K562 (cell line): ENCODE results near the gene ZNF624. TPM values are rescaled to one million over a fixed set of nuclear protein-coding genes. Genes with fewer than 3 reads are reported as not detected.

Experiments
- ATAC-seq: fragments of 200-7000 bp; cut with Tn5 transposase; 3 replicates; pipeline ENCODE4 v1.9.1; 2020; ENCODE audit warnings: moderate library complexity
- BruUV-seq: library from RNA; stranded (reverse); fragments of 400-500 nt; replicated peaks from 2 replicates; lab custom pipeline; 2021; lab: Mats Ljungman, UMichigan
- CTCF ChIA-PET: fragments of 300-600 bp; formaldehyde crosslinking; extraction: SDS; loops from one replicate; lab custom pipeline; 2021; ENCODE audit warnings: low intra/inter-chr PET ratio; lab: Yijun Ruan, JAX
- POLR2A ChIA-PET: fragments of 300-600, 350-650 bp; sonication (Branson Sonifier 250); formaldehyde crosslinking; extraction: SDS; loops from one replicate; lab custom pipeline; 2021; ENCODE audit warnings: antibody characterized with exemption, inconsistent platforms; lab: Yijun Ruan, JAX
- DNase-seq, 4 experiments: peaks; one replicate each; pipeline versions ENCODE4 v3.0.0 to v3.0.0-alpha.2; 2011 to 2018; ENCODE audit warnings: low spot score in 3 of 4, mixed read lengths in 3 of 4; ENCODE audit errors: extremely low read depth in 1 of 4
- FAIRE-seq: peaks from 2 replicates; lab custom pipeline; 2011; peaks lifted over from hg19 to GRCh38; lab: Jason Lieb, UNC
- H2AFZ ChIP-seq: 2 replicates; pipeline ENCODE4 v1.6.0; 2011; ENCODE audit warnings: low read depth, low read length, control low read depth, inconsistent platforms
- H3K27ac ChIP-seq: fragments of 200-600 bp; 3 replicates; pipeline ENCODE4 v1.8.0; 2011; ENCODE audit warnings: low read depth, mild to moderate bottlenecking, control low read depth, inconsistent platforms, low read length, moderate library complexity, mixed read lengths; ENCODE audit errors: extremely low read depth
- H3K27me3 ChIP-seq, 2 experiments: fragments of 300-600 bp in 1 of 2; 2 replicates in 1 of 2; 3 replicates in 1 of 2; pipeline versions ENCODE4 v1.6.0 to v1.8.0; 2011; ENCODE audit warnings: inconsistent platforms in 2 of 2, low read length in 2 of 2, mild to moderate bottlenecking in 1 of 2, mixed read lengths in 1 of 2, moderate library complexity in 1 of 2; ENCODE audit not compliant: control insufficient read depth in 2 of 2, insufficient read depth in 2 of 2
- H3K36me3 ChIP-seq: fragments of 300-600 bp; 3 replicates; pipeline ENCODE4 v1.8.0; 2011; ENCODE audit warnings: mild to moderate bottlenecking, low read length, inconsistent platforms; ENCODE audit not compliant: control insufficient read depth, insufficient read depth
- H3K4me1 ChIP-seq, 2 experiments: fragments of 200-600 bp in 1 of 2; replicated peaks in 1 of 2; 2 replicates in 1 of 2; 3 replicates in 1 of 2; pipeline versions ENCODE4 v1.5.1 to v1.8.0; 2011; ENCODE audit warnings: inconsistent platforms in 2 of 2, low read length in 2 of 2, mild to moderate bottlenecking in 1 of 2, mixed read lengths in 1 of 2, moderate library complexity in 1 of 2; ENCODE audit not compliant: control insufficient read depth in 2 of 2, insufficient read depth in 2 of 2
- H3K4me2 ChIP-seq: 2 replicates; pipeline ENCODE4 v1.6.1; 2011; ENCODE audit warnings: low read length, control low read depth, inconsistent platforms, mixed read lengths; ENCODE audit not compliant: insufficient read depth
- H3K4me3 ChIP-seq: fragments of 200-600 bp; sonication (generic), shearing (Covaris generic); 2 replicates; pipeline ENCODE4 v1.5.1; 2016; ENCODE audit warnings: control low read depth, inconsistent platforms
- H3K79me2 ChIP-seq: fragments of 200-600 bp; 3 replicates; pipeline ENCODE4 v1.8.0; 2011; ENCODE audit warnings: low read length, inconsistent platforms; ENCODE audit not compliant: control insufficient read depth, insufficient read depth
- H3K9ac ChIP-seq, 2 experiments: 2 replicates each; pipeline versions ENCODE4 v1.6.0 to v1.6.1; 2011; ENCODE audit warnings: low read depth in 2 of 2, low read length in 2 of 2, control low read depth in 1 of 2, inconsistent platforms in 1 of 2, mild to moderate bottlenecking in 1 of 2, mixed read lengths in 1 of 2; ENCODE audit not compliant: insufficient read depth in 1 of 2
- H3K9me1 ChIP-seq: one replicate; pipeline ENCODE4 v1.6.0; 2011; ENCODE audit warnings: inconsistent platforms, mild to moderate bottlenecking, low read length, moderate library complexity; ENCODE audit not compliant: control insufficient read depth, insufficient read depth
- H3K9me3 ChIP-seq: replicated peaks from 2 replicates; pipeline ENCODE4 v1.5.1; 2011; ENCODE audit warnings: low read depth, low read length, inconsistent platforms; ENCODE audit not compliant: control insufficient read depth, insufficient read depth
- H4K20me1 ChIP-seq: replicated peaks from 2 replicates; pipeline ENCODE4 v1.6.1; 2011; ENCODE audit warnings: low read length, inconsistent platforms, mixed read lengths; ENCODE audit not compliant: control insufficient read depth, insufficient read depth
- BHLHE40 ChIP-seq: IDR thresholded peaks from 2 replicates; pipeline ENCODE4 v1.6.1; 2011; ENCODE audit warnings: low read length, improper control_type of control experiment
- KLF16 ChIP-seq: IDR thresholded peaks from 2 replicates; pipeline ENCODE4 v1.6.1; 2016; ENCODE audit warnings: antibody characterized with exemption
- NR3C1 ChIP-seq: sonication (generic); formaldehyde crosslinking; IDR thresholded peaks from 2 replicates; pipeline ENCODE4 v1.8.1; 2022; ENCODE audit warnings: missing genetic modification reagents
- NRF1 ChIP-seq, 2 experiments: fragments of 450-650 bp; IDR thresholded peaks in 1 of 2; conservative IDR thresholded peaks in 1 of 2; 2 replicates each; pipeline ENCODE4 v1.6.1; 2014; ENCODE audit warnings: mild to moderate bottlenecking in 2 of 2
- RAD21 ChIP-seq, 2 experiments: fragments of 250-450 bp in 1 of 2; fragments of 450-650 bp in 1 of 2; sonication (Bioruptor Pico) in 1 of 2; formaldehyde crosslinking in 1 of 2; IDR thresholded peaks in 1 of 2; conservative IDR thresholded peaks in 1 of 2; 2 replicates each; pipeline versions ENCODE4 v1.4.0 to v1.8.0; 2020 to 2022; ENCODE audit warnings: mild to moderate bottlenecking in 2 of 2, moderate library complexity in 1 of 2
- SMC3 ChIP-seq: conservative IDR thresholded peaks from 2 replicates; pipeline ENCODE4 v1.6.1; 2011; ENCODE audit warnings: low read depth, low read length, improper control_type of control experiment; ENCODE audit not compliant: insufficient read depth
- SOX6 ChIP-seq: fragments of 450-650 bp; IDR thresholded peaks from 2 replicates; pipeline ENCODE4 v1.6.1; 2014; ENCODE audit warnings: mild to moderate bottlenecking
- SREBF2 ChIP-seq: sonication (generic); formaldehyde crosslinking; IDR thresholded peaks from 2 replicates; pipeline ENCODE4 v1.4.0; 2020; ENCODE audit warnings: mild to moderate bottlenecking, missing genetic modification reagents
- ZBTB33 ChIP-seq: sonication (generic); formaldehyde crosslinking; IDR thresholded peaks from 2 replicates; pipeline ENCODE4 v1.8.1; 2023; ENCODE audit warnings: mild to moderate bottlenecking, missing genetic modification reagents
- WGBS: fragments of 100-300 bp; shearing (Covaris generic); methylation state at CpG from one replicate; pipeline ENCODE4 v1.1.6; 2016; ENCODE audit warnings: low coverage, mixed read lengths; ENCODE audit not compliant: insufficient coverage; ENCODE audit errors: missing lambda C conversion rate; 5-methylcytosine and 5-hydroxymethylcytosine counted together
- in situ Hi-C: fragments of 300-500 bp; cut with MboI; formaldehyde crosslinking; loops from 4 replicates; pipeline ENCODE4 v1.15.0; 2018; ENCODE audit warnings: inconsistent platforms, mixed read lengths
- intact Hi-C: fragments of 100-400 bp; cut with micrococcal nuclease; formaldehyde crosslinking; loops from 2 replicates; pipeline ENCODE4 v1.14.2; 2022
- polyA plus RNA-seq, 8 experiments: library from polyadenylated mRNA; depleted of rRNA in 4 of 8; stranded (reverse) in 5 of 8; unstranded in 3 of 8; fragments of >200 nt; fragmentation: Nextera tagmentation in 2 of 8; fragmentation: Illumina TruSeq in 1 of 8; extraction: Ambion mirVana in 2 of 8; extraction: Trizol in 1 of 8; gene quantifications; 2 replicates each; pipeline versions ENCODE4 v1.2.1 to v1.2.3, GENCODE V29; 2011 to 2014; ENCODE audit warnings: inconsistent platforms in 1 of 8, missing spikeins in 1 of 8
- total RNA-seq, 7 experiments: library from RNA; depleted of rRNA in 6 of 7; stranded (reverse); fragments of >200 nt in 6 of 7; fragmentation: Illumina TruSeq in 2 of 7; extraction: Trizol in 2 of 7; gene quantifications; 2 replicates each; pipeline versions ENCODE4 v1.2.1 to v1.2.3, GENCODE V29; 2011 to 2021; ENCODE audit warnings: low replicate concordance in 1 of 7
- TF ChIP-seq, protein P1 (sequence below), 2 experiments: fragments of 450-650 bp; formaldehyde crosslinking in 1 of 2; IDR thresholded peaks; 2 replicates each; pipeline versions ENCODE4 v1.4.0 to v1.6.1; 2014 to 2020; ENCODE audit warnings: mild to moderate bottlenecking in 2 of 2, borderline replicate concordance in 1 of 2, low read depth in 1 of 2

Gene ZNF624
- total and polyA plus RNA-seq, 9 of the 15 experiments (the other 6 are each of a cell fraction or from before 2014, with no cell fraction given): 0.34 to 2.1 (median 1.1) TPM

DNA sequence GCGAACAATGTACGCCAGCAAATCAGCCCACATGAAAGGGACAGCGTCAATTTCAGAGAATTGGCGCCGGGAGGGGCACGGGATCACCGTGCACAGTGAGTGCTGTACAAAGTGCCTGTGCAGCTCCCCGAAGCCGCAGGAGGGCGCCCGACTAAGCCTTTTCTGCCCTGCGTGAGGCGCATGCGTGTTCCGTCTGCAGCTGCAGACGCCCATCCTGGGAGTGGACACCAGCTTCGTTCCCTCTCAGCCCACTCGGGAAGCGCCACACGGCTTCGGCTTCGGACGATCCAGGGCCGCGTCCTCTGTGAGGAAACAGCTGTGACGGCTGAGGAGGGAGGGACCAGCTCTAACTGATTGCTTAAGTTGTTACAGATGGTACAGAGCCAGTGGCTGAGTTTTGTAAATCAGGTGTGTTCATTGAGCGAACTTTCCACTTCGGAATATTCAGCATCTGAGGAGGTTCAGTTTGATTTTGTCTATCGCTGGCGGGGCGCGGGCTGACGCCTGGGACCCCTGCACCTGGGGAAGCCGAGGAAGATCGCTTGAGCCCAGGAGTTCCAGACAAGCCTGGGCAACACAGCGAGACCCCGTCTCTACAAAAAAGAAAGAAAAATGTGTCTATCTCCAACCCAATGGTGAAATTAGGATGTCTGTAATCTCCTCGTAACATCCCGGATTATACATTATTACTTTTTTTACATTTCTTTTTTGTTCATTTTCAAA, 69.2 kb downstream of the ZNF624 start:
- no peak overlapping the region for H3K9ac ChIP-seq
- no peak overlapping the region for H3K4me3 ChIP-seq
- TF ChIP-seq ZBTB33 (CRISPR knock-in tag) (0 out of 2 replicates have a peak, but pooled peaks have one; percentile 17), RAD21 (CRISPR knock-in tag; conservative IDR thresholded peaks at IDR 0.05 in 1 of 2, IDR thresholded peaks at IDR 0.05 in 1 of 2) (peak in 1 of 2 experiments; percentile 56; a peak in 2 of 4 replicates), NR3C1 (CRISPR knock-in tag) (no peak), SOX6 (0 out of 2 replicates have a peak, but pooled peaks have one; percentile 17), SMC3 (0 out of 2 replicates have a peak, but pooled peaks have one; percentile 28), BHLHE40 (0 out of 2 replicates have a peak, but pooled peaks have one; percentile 5), KLF16 (no peak), NRF1 (conservative IDR thresholded peaks at IDR 0.05 in 1 of 2, IDR thresholded peaks at IDR 0.05 in 1 of 2) (peak; percentile 82 to 87), SREBF2 (CRISPR knock-in tag) (no peak)
- TF ChIP-seq, protein P1, sequence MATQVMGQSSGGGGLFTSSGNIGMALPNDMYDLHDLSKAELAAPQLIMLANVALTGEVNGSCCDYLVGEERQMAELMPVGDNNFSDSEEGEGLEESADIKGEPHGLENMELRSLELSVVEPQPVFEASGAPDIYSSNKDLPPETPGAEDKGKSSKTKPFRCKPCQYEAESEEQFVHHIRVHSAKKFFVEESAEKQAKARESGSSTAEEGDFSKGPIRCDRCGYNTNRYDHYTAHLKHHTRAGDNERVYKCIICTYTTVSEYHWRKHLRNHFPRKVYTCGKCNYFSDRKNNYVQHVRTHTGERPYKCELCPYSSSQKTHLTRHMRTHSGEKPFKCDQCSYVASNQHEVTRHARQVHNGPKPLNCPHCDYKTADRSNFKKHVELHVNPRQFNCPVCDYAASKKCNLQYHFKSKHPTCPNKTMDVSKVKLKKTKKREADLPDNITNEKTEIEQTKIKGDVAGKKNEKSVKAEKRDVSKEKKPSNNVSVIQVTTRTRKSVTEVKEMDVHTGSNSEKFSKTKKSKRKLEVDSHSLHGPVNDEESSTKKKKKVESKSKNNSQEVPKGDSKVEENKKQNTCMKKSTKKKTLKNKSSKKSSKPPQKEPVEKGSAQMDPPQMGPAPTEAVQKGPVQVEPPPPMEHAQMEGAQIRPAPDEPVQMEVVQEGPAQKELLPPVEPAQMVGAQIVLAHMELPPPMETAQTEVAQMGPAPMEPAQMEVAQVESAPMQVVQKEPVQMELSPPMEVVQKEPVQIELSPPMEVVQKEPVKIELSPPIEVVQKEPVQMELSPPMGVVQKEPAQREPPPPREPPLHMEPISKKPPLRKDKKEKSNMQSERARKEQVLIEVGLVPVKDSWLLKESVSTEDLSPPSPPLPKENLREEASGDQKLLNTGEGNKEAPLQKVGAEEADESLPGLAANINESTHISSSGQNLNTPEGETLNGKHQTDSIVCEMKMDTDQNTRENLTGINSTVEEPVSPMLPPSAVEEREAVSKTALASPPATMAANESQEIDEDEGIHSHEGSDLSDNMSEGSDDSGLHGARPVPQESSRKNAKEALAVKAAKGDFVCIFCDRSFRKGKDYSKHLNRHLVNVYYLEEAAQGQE (IDR thresholded peaks at IDR 0.05; ENCODE audit: borderline replicate concordance): peak; percentile 66
- TF ChIP-seq, protein P1 (CRISPR knock-in tag; IDR thresholded peaks at IDR 0.05; ENCODE audit: low read depth): no peak

More for the DNA sequence above, 69.2 kb downstream of the ZNF624 start:
- Histone ChIP-seq H3K27me3 (no peaks in the 10 kb centered on the region), H3K36me3 (no peaks in the 10 kb centered on the region), H4K20me1 (no peaks in the 10 kb centered on the region), H3K9me1 (no peaks in the 10 kb centered on the region), H2AFZ (peak overlapping the region; percentile 44; the same call in 1 of the 2 replicates), H3K4me2 (peak overlapping the region; percentile 42; the same call in 1 of the 2 replicates), H3K9me3 (no peaks in the 10 kb centered on the region), H3K4me1 (peaks cover 0 to 12% of the 10 kb centered on the region in 2 experiments; a peak in 4 of 5 replicates), H3K27ac (no peak overlapping the region), H3K79me2 (no peaks in the 10 kb centered on the region)
- in situ Hi-C loops (loop anchor here (25.0 kb wide), 1 partner anchor 1853 kb away; no protein-coding TSS in a partner anchor), intact Hi-C loops (no loop called here)
- FAIRE-seq (peak; percentile 46), DNase-seq (peak; percentile 56 to 78 (median 70)), ATAC-seq (peak; percentile 95)
- WGBS: 47% methylated on average over 24 of the region's 39 CpGs
- no TSS peak for BruUV-seq
- ChIA-PET CTCF (no interaction called here), POLR2A (no interaction called here)
